Endothelial cell of umbilical vein (primary cell): ENCODE results near the gene ADNP. TPM values are rescaled to one million over a fixed set of nuclear protein-coding genes. Genes with fewer than 3 reads are reported as not detected.

ENCODE experiments used
- BruUV-seq: library from RNA; stranded (reverse); fragments of 400-500 nt; replicated peaks from 2 replicates; lab custom pipeline; 2021; lab: Mats Ljungman, UMichigan
- CTCF ChIA-PET: fragments of 300-600, 350-600 bp; sonication (Branson Sonifier 250); formaldehyde crosslinking; loops from one replicate; lab custom pipeline; 2021; ENCODE audit warnings: antibody characterized with exemption, inconsistent platforms; lab: Charles Lee
- POLR2A ChIA-PET: fragments of 300-600, 350-600 bp; sonication (Branson Sonifier 250); formaldehyde crosslinking; loops from one replicate; lab custom pipeline; 2021; ENCODE audit warnings: antibody characterized with exemption, inconsistent platforms; lab: Charles Lee
- DNase-seq: peaks from one replicate; pipeline ENCODE4 v3.0.0-alpha.2; 2011; ENCODE audit warnings: low read depth, low spot score
- FAIRE-seq: peaks from 2 replicates; lab custom pipeline; 2011; peaks lifted over from hg19 to GRCh38; lab: Jason Lieb, UNC
- H2AFZ ChIP-seq: 2 replicates; pipeline ENCODE4 v1.6.0; 2012; ENCODE audit warnings: low read depth, low read length, control low read depth, inconsistent platforms
- H3K27ac ChIP-seq: 2 replicates; pipeline ENCODE4 v1.5.1; 2011; ENCODE audit warnings: low read depth, mild to moderate bottlenecking, control low read depth, low read length, moderate library complexity; ENCODE audit not compliant: insufficient read depth
- H3K27me3 ChIP-seq, 2 experiments: 2 replicates each; pipeline versions ENCODE4 v1.6.0 to v1.6.1; 2011; ENCODE audit warnings: low read length in 2 of 2, mixed read lengths in 1 of 2; ENCODE audit not compliant: control insufficient read depth in 2 of 2, insufficient read depth in 2 of 2
- H3K36me3 ChIP-seq, 2 experiments: 2 replicates in 1 of 2; 3 replicates in 1 of 2; pipeline ENCODE4 v1.5.1; 2011; ENCODE audit warnings: low read length in 2 of 2, mild to moderate bottlenecking in 1 of 2, moderate library complexity in 1 of 2; ENCODE audit not compliant: control insufficient read depth in 2 of 2, insufficient read depth in 2 of 2; ENCODE audit errors: extremely low read depth in 1 of 2
- H3K4me1 ChIP-seq: 3 replicates; pipeline ENCODE4 v1.5.1; 2011; ENCODE audit warnings: mild to moderate bottlenecking, low read length; ENCODE audit not compliant: control insufficient read depth, insufficient read depth; ENCODE audit errors: extremely low read depth
- H3K4me2 ChIP-seq: 2 replicates; pipeline ENCODE4 v1.6.1; 2011; ENCODE audit warnings: low read length, control low read depth, mixed read lengths; ENCODE audit not compliant: insufficient read depth
- H3K4me3 ChIP-seq, 3 experiments: fragments of 200-600 bp in 1 of 3; sonication (generic), shearing (Covaris generic) in 1 of 3; replicated peaks in 1 of 3; 2 replicates each; pipeline ENCODE4 v1.5.1; 2011 to 2016; ENCODE audit warnings: control low read depth in 3 of 3, low read length in 3 of 3, mild to moderate bottlenecking in 2 of 3, inconsistent platforms in 1 of 3, low read depth in 1 of 3, moderate library complexity in 1 of 3; ENCODE audit not compliant: insufficient read depth in 1 of 3
- H3K79me2 ChIP-seq: 2 replicates; pipeline ENCODE4 v1.6.0; 2012; ENCODE audit warnings: low read length, inconsistent platforms; ENCODE audit not compliant: control insufficient read depth, insufficient read depth
- H3K9ac ChIP-seq: replicated peaks from 2 replicates; pipeline ENCODE3; 2011; ENCODE audit warnings: low read length, control low read depth; ENCODE audit not compliant: insufficient read depth; ENCODE audit errors: extremely low read depth
- H3K9me1 ChIP-seq: replicated peaks from 3 replicates; pipeline ENCODE4 v1.6.0; 2011; ENCODE audit warnings: mild to moderate bottlenecking, low read length; ENCODE audit not compliant: control insufficient read depth, insufficient read depth; ENCODE audit errors: extremely low read depth
- H3K9me3 ChIP-seq: replicated peaks from 2 replicates; pipeline ENCODE4 v1.5.1; 2012; ENCODE audit warnings: low read length, inconsistent platforms; ENCODE audit not compliant: control insufficient read depth, insufficient read depth
- H4K20me1 ChIP-seq: replicated peaks from 2 replicates; pipeline ENCODE3; 2011; ENCODE audit warnings: mild to moderate bottlenecking, low read length; ENCODE audit not compliant: control insufficient read depth, insufficient read depth; ENCODE audit errors: extremely low read depth
- EZH2 ChIP-seq: IDR thresholded peaks from 2 replicates; pipeline ENCODE4 v1.6.1; 2012; ENCODE audit warnings: borderline replicate concordance, low read depth, mild to moderate bottlenecking, moderate library complexity, low read length, inconsistent platforms; ENCODE audit not compliant: severe bottlenecking
- FOS ChIP-seq: IDR thresholded peaks from 2 replicates; pipeline ENCODE4 v1.6.1; 2011; ENCODE audit warnings: mild to moderate bottlenecking, low read length, moderate library complexity, borderline replicate concordance; ENCODE audit not compliant: insufficient read depth
- GATA2 ChIP-seq: IDR thresholded peaks from 2 replicates; pipeline ENCODE4 v1.7.0; 2011; ENCODE audit warnings: low read depth, mild to moderate bottlenecking, moderate library complexity, mixed read lengths, low read length; ENCODE audit not compliant: insufficient read length, insufficient read depth
- JUN ChIP-seq: IDR thresholded peaks from 2 replicates; pipeline ENCODE4 v1.6.1; 2011; ENCODE audit warnings: borderline replicate concordance, low read depth; ENCODE audit not compliant: insufficient read length, insufficient read depth
- MAX ChIP-seq: IDR thresholded peaks from 2 replicates; pipeline ENCODE4 v1.6.1; 2011; ENCODE audit not compliant: insufficient read depth, insufficient read length
- MYC ChIP-seq: IDR thresholded peaks from one replicate; pipeline ENCODE4 v1.6.1; 2011; ENCODE audit warnings: mild to moderate bottlenecking, low read depth, low read length
- POLR2A ChIP-seq: IDR thresholded peaks from 2 replicates; pipeline ENCODE4 v1.6.1; 2012; ENCODE audit warnings: low read depth, mild to moderate bottlenecking, control low read depth, low read length
- POLR2AphosphoS5 ChIP-seq: IDR thresholded peaks from 2 replicates; pipeline ENCODE4 v1.6.1; 2012; ENCODE audit warnings: low read depth, mild to moderate bottlenecking, control low read depth, low read length, moderate library complexity; ENCODE audit not compliant: insufficient read depth
- dilution Hi-C: fragments of 300-500 bp; cut with MboI; formaldehyde crosslinking; loops from one replicate; pipeline ENCODE4 v1.15.0; 2019; ENCODE audit warnings: low sequenced_read_pairs; ENCODE audit not compliant: extremely low pct_ligation_motif_present
- intact Hi-C: fragments of 100-400 bp; cut with micrococcal nuclease; formaldehyde crosslinking; loops from one replicate; pipeline ENCODE4 v1.10.0; 2022
- polyA plus RNA-seq, 4 experiments: library from polyadenylated mRNA; depleted of rRNA in 3 of 4; stranded (reverse) in 3 of 4; unstranded in 1 of 4; fragments of >200 nt; gene quantifications; 2 replicates each; pipeline versions ENCODE4 v1.2.1 to v1.2.3, GENCODE V29; 2011 to 2012; ENCODE audit warnings: missing spikeins in 1 of 4
- total RNA-seq: library from RNA; stranded (reverse); gene quantifications from 2 replicates; pipeline ENCODE4 v1.2.3, GENCODE V29; 2021
- TF ChIP-seq, protein P1 (sequence below), 2 donors: IDR thresholded peaks; 1 replicate in 1 of 2; 2 replicates in 1 of 2; pipeline ENCODE4 v1.5.1; 2011; ENCODE audit warnings: low read length in 2 of 2, mild to moderate bottlenecking in 2 of 2, moderate library complexity in 2 of 2, control low read depth in 1 of 2, inconsistent platforms in 1 of 2, low read depth in 1 of 2; ENCODE audit not compliant: insufficient read depth in 1 of 2; ENCODE audit errors: extremely low read depth in 1 of 2

The ADNP gene
- total and polyA plus RNA-seq, 2 donors (not counting 3 experiments of a cell fraction or from before 2014, with no cell fraction given): 17.8 to 66.0 TPM

DNA sequence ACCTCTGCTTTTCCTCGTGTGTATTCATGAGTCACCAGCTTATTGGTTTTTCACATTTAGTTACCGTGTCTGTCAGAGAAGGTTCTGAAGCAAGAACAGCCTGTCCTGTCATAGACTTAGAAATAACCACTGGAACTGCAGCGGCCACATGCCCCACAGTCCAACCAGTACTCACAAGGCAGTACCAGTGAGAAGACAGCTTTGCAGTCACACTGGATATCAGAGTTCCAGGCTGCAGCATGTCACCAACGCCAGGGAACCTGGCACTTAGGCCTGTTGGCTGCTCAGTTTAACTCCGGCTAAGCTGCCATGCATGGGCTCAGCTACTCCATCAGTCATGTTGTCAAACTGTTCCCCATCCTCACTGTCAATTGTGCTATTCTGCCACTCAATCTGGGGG, 40.1 kb downstream of the ADNP start:
- no peaks in the 10 kb centered on the region for H3K9me3 ChIP-seq
- DNase-seq (no peak), FAIRE-seq (no peak)
- H3K4me2 ChIP-seq: no peak overlapping the region
- no peak for TF ChIP-seq MYC
- TF ChIP-seq GATA2: no peak
- no peak for TF ChIP-seq EZH2
- no peak for TF ChIP-seq FOS
- TF ChIP-seq POLR2AphosphoS5: no peak
- TF ChIP-seq POLR2A: no peak
- TF ChIP-seq, protein P1, sequence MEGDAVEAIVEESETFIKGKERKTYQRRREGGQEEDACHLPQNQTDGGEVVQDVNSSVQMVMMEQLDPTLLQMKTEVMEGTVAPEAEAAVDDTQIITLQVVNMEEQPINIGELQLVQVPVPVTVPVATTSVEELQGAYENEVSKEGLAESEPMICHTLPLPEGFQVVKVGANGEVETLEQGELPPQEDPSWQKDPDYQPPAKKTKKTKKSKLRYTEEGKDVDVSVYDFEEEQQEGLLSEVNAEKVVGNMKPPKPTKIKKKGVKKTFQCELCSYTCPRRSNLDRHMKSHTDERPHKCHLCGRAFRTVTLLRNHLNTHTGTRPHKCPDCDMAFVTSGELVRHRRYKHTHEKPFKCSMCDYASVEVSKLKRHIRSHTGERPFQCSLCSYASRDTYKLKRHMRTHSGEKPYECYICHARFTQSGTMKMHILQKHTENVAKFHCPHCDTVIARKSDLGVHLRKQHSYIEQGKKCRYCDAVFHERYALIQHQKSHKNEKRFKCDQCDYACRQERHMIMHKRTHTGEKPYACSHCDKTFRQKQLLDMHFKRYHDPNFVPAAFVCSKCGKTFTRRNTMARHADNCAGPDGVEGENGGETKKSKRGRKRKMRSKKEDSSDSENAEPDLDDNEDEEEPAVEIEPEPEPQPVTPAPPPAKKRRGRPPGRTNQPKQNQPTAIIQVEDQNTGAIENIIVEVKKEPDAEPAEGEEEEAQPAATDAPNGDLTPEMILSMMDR (IDR thresholded peaks at IDR 0.05; ENCODE audit: extremely low read depth in 1 of 2, insufficient read depth in 1 of 2, low read depth in 1 of 2, low read length in 2 of 2): no peak
- no peak for TF ChIP-seq MAX
- TF ChIP-seq JUN: no peak
- peaks cover 30 to 40% of the 10 kb centered on the region in 2 experiments for H3K36me3 ChIP-seq
- peaks cover 4% of the 10 kb centered on the region for H4K20me1 ChIP-seq
- H2AFZ ChIP-seq: no peak overlapping the region
- BruUV-seq: no TSS peak
- CTCF ChIA-PET: interaction anchor here (1.5 kb wide), 1 partner anchor 18 kb away, joined by 3 read pairs; no protein-coding TSS in a partner anchor
- no peak overlapping the region for H3K4me3 ChIP-seq
- POLR2A ChIA-PET: no interaction called here
- dilution Hi-C loops (no loop called here), intact Hi-C loops (loop anchor here (2.0 kb wide), 1 partner anchor 72 kb away; no protein-coding TSS in a partner anchor)
- H3K27me3 ChIP-seq: no peaks in the 10 kb centered on the region
- H3K4me1 ChIP-seq: no peaks in the 10 kb centered on the region
- H3K27ac ChIP-seq: no peak overlapping the region
- H3K9ac ChIP-seq: no peak overlapping the region
- no peaks in the 10 kb centered on the region for H3K9me1 ChIP-seq
- peaks cover 6% of the 10 kb centered on the region for H3K79me2 ChIP-seq
